GF-D8 (cell line): ENCODE results near the gene C18orf54.

Source experiments
- DNase-seq: peaks from one replicate; lab custom pipeline; 2025; lab: John Stamatoyannopoulos, UW

Gene C18orf54

DNA sequence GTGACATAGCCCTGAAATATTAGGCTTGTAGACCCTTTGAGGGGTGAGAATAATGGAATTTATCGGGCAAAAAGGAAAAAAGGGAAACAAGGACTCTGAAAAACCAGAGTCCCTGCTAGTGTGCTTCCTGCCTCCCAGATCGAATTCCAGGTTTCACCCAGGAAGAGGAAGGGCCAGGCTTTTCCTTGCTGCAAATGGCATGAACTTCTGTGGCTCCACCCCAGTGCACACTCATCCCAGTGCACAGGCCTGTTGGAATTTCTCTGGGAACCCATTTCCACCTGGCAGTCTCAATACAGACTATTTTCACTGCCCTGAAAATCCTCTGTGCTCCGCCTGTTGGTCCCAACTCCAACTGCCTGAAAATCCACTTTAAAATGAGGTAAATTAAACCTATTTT, 29.9 kb downstream of the C18orf54 start:
- no peak for DNase-seq

DNA sequence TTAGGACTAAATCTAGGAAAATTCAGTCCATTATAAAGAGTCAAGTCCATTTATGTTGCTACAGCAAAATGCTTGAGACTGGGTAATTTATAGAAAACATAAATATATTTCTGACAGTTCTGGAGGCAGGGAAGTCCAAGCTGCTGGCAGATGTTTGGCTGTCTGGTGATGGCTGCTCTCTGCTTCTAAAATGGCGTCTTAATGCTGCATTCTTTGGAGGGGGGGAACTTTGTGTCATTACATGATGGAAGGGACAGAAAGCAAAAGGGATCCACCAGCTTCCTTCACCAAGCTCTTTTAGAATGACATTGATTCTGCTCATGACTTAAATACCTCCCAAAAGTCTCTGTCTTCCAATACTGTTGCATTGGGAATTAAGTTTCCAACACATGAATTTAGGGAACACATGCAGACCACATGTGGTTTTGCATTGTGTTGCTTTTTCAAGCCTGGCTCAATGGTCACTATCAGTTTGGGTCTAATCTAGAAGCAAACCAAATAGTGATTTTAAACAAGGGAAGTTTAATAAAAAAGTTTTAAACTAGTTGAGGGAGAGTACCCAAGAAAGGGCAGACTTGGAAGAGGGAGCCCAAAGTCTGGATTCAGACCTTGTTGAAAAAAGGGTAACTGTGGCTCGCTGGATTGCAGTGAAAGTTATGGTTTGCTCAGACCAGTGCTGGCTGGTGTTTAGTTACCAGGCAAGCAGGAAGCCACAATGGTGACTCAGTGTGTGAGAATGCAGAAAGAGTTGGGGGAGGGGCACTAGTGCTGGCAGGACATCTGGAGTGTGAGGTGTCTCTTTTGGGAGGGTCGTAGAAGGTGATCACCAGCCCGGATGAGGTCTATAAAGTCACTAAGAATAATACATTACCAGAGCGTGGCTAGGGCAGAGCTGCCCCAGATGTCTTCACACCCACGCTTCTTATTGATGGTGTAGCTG, 30.8 kb downstream of the C18orf54 start:
- peak; percentile 82 for DNase-seq

DNA sequence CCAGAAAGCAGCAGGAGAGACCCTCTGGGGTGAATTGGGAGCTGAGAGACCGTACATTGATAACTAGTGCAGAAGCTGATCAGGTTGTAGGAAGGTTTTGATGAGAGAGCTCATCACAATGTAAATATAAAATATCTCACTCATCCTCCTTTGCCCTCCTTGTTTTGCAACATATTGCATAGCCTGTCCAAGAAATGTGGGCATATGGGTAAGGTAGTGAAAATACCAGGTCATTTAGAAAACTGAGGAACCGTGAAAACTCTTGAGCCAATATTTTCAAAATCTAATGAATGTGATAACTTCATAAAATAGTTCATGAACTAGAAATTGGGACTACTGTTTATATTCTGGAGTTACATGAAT, 31.4 kb downstream of the C18orf54 start:
- DNase-seq: no peak

DNA sequence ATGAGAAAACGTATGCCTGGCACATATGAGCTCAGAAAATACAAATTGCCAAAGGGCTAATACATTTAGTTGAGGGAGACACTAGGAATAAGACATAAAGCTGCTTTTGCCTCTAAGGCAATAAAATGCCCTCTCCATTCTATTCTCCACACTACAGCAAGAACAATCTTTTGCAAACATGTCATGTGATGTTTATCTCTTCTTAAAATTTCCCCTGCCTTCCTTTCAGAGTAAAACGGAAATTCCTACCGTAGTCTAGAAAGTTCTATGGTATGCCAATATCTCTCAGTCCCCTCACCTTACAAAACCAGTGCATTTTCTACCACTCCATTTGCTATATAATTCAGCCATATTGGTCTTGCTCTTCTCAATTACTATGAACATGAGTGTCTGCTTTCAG, 33.1 kb downstream of the C18orf54 start:
- no peak for DNase-seq

DNA sequence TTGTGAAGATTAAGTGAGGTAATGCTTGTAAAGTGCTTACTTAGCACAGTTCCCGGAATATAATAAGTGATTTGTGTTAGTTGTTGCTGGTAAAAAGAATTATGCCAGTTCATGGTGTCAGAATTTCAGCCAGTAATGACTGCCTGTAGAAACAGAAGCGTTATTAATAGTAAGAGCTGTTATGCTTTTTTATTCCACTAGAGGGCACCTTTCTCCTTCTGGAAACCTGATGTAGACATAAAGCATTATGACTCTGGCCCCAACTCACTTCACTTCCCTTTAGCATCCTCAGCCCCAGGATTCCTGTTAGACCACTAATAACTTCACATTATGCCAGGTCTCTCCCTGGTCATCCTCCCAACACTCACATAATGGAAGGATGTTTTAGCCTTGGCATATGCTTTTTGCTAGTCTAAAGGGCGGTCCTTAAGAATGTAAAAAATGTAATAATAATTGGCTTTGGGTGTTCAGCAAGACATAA, 34.9 kb downstream of the C18orf54 start:
- DNase-seq: peak; percentile 62

DNA sequence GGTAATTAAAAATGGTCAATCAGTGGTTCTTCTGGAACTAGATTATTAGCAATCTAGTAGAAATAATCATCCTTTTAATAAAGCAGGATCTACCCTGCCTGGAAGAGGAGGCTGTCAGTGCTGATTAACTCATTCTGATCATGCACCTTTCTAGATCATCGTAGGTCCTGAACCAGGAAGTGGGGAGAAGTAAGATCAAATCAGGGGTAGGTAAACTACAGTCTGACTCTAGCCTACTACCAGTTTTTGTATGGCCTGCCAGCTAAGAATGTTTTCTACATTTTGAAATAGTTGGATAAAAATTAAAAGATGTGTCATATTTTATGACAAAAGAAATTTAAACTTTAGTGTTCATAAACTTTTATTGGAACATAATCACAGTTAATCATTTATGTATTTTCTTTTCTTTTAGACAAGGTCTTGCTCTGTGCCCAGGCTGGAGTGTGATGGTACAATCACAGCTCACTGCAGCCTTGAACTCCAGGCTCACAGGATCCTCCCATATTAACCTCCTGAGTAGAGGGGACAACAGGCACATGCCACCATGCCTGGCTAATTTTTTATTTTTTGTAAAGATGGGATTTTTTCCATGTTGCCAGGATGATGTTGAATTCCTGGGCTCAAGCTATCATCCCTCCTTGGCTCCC, 36.1 kb downstream of the C18orf54 start:
- DNase-seq: no peak

DNA sequence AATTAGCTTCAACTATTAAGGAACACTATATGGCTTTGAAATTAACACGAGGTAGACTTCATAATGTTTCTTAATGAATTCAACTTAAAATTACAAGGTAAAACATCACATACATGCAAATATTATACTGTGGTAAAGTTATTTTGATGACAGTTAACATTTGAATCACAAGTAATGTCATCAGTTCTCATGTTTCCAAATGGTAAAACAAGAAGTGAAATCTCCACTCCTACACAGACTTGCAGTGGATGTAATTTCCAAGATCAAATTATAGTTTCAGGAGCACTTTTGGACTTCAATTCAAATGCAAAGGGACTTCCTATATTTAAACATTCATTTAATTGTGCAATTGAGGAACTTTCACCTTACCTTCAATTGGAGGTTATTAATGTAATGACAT, 39.1 kb downstream of the C18orf54 start:
- no peak for DNase-seq

- DNase-seq: no peak
These were observed 47.6 kb downstream of the C18orf54 start for GRCh38 chr18:54405290-54405689.

GRCh38 chr18:54411781-54412180, 54.1 kb downstream of the C18orf54 start:
- DNase-seq: no peak

GRCh38 chr18:54415086-54415485, 57.4 kb downstream of the C18orf54 start:
- DNase-seq: no peak

GRCh38 chr18:54416436-54416835, 58.7 kb downstream of the C18orf54 start:
- DNase-seq: no peak

- DNase-seq: no peak
These were observed 66.1 kb downstream of the C18orf54 start for GRCh38 chr18:54423831-54424230.

DNA sequence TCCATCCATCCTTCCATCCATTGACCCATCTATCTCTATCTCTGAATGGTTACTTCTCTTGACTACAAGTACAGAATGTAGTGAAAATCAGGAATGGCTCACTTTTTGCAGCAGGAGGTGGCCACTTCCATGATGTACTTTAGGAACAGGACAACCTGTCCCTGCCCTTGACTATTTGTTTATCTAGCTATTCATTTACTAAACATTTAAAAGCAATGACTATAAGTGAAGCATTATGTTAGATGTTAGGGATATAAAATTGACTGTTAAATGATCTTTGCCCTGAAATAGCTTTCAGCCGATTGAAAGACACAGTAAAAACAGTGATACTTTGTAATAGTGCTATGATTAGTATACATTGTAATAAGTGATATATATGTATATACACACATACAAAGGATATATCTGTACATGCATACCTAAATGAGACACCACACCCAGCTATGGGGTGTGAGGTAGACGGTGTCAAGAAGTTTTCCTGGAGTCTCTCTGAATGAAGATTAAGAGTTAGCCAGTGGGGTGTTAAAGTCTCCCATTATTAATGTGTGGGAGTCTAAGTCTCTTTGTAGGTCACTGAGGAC, 68.5 kb downstream of the C18orf54 start:
- DNase-seq: no peak
